ENCODE data around the gene JOSD1.

The JOSD1 gene

GRCh38 chr22:38715176-38715764 is 14.5 kb upstream of the JOSD1 start:
- no peak for DNase-seq (ENCODE audit: low read depth in 2 of 2, low spot score in 1 of 2)

GRCh38 chr22:38713921-38714320 is 13.2 kb upstream of the JOSD1 start:
- DNase-seq (ENCODE audit: low read depth in 2 of 2, low spot score in 1 of 2) = no peak

GRCh38 chr22:38712486-38713207 is 11.9 kb upstream of the JOSD1 start:
- no peak for DNase-seq (ENCODE audit: low read depth in 2 of 2, low spot score in 1 of 2)

GRCh38 chr22:38710866-38711265 is 10.1 kb upstream of the JOSD1 start:
- DNase-seq (ENCODE audit: low read depth in 2 of 2, low spot score in 1 of 2) = no peak

GRCh38 chr22:38710351-38710750 is 9.6 kb upstream of the JOSD1 start:
- no peak for DNase-seq (ENCODE audit: low read depth in 2 of 2, low spot score in 1 of 2)

GRCh38 chr22:38709306-38709705 is 8.6 kb upstream of the JOSD1 start:
- DNase-seq (ENCODE audit: low read depth in 2 of 2, low spot score in 1 of 2) = no peak

GRCh38 chr22:38707984-38708383 is 7.2 kb upstream of the JOSD1 start:
- no peak for DNase-seq (ENCODE audit: low read depth in 2 of 2, low spot score in 1 of 2)

GRCh38 chr22:38707346-38707745 is 6.6 kb upstream of the JOSD1 start:
- DNase-seq (ENCODE audit: low read depth in 2 of 2, low spot score in 1 of 2) = no peak

GRCh38 chr22:38706901-38707195 is 6.1 kb upstream of the JOSD1 start:
- DNase-seq (ENCODE audit: low read depth in 2 of 2, low spot score in 1 of 2) = no peak

GRCh38 chr22:38706101-38706900 is 5.6 kb upstream of the JOSD1 start:
- no peak for DNase-seq (ENCODE audit: low read depth in 2 of 2, low spot score in 1 of 2)

- peak; percentile 89 to 92 for DNase-seq (ENCODE audit: low read depth in 2 of 2, low spot score in 1 of 2)
Observed at GRCh38 chr22:38705235-38706100, 4.7 kb upstream of the JOSD1 start, which contains the start of gene GTPBP1. GTPBP1 (plus strand) TSS chr22:38705944; CDS start chr22:38705956, 12 bp downstream.

- no peak for DNase-seq (ENCODE audit: low read depth in 2 of 2, low spot score in 1 of 2)
Observed at GRCh38 chr22:38704654-38705234, 4.0 kb upstream of the JOSD1 start.

GRCh38 chr22:38700270-38700788 is 414 bp downstream of the JOSD1 start:
- peak in 1 of 2 donors; percentile 32 for DNase-seq (ENCODE audit: low read depth in 2 of 2, low spot score in 1 of 2)

- DNase-seq (ENCODE audit: low read depth in 2 of 2, low spot score in 1 of 2) = no peak
Observed at GRCh38 chr22:38699784-38700183, 959 bp downstream of the JOSD1 start.

- no peak for DNase-seq (ENCODE audit: low read depth in 2 of 2, low spot score in 1 of 2)
Observed at GRCh38 chr22:38699143-38699542, 1.6 kb downstream of the JOSD1 start.

- DNase-seq (ENCODE audit: low read depth in 2 of 2, low spot score in 1 of 2) = no peak
Observed at GRCh38 chr22:38698407-38699094, 2.2 kb downstream of the JOSD1 start.

GRCh38 chr22:38697425-38698089 is 3.2 kb downstream of the JOSD1 start:
- DNase-seq (ENCODE audit: low read depth in 2 of 2, low spot score in 1 of 2) = no peak

GRCh38 chr22:38696606-38697424 is 3.9 kb downstream of the JOSD1 start:
- no peak for DNase-seq (ENCODE audit: low read depth in 2 of 2, low spot score in 1 of 2)

- no peak for DNase-seq (ENCODE audit: low read depth in 2 of 2, low spot score in 1 of 2)
Observed at GRCh38 chr22:38694940-38695339, 5.8 kb downstream of the JOSD1 start.

Measured in stimulated activated CD8-positive, alpha-beta memory T cell treated with anti-CD3 and anti-CD28 coated beads, Interleukin-4, amount 100 ng/mL, for 1 hour (primary cell).